Hippocampal formation (tissue), 2 donors: Measurements from ENCODE around the gene PRICKLE2.

ENCODE experiments used
- DNase-seq, 2 donors: peaks; one replicate each; lab custom pipeline; 2025; lab: John Stamatoyannopoulos, UW

The PRICKLE2 gene, protein sequence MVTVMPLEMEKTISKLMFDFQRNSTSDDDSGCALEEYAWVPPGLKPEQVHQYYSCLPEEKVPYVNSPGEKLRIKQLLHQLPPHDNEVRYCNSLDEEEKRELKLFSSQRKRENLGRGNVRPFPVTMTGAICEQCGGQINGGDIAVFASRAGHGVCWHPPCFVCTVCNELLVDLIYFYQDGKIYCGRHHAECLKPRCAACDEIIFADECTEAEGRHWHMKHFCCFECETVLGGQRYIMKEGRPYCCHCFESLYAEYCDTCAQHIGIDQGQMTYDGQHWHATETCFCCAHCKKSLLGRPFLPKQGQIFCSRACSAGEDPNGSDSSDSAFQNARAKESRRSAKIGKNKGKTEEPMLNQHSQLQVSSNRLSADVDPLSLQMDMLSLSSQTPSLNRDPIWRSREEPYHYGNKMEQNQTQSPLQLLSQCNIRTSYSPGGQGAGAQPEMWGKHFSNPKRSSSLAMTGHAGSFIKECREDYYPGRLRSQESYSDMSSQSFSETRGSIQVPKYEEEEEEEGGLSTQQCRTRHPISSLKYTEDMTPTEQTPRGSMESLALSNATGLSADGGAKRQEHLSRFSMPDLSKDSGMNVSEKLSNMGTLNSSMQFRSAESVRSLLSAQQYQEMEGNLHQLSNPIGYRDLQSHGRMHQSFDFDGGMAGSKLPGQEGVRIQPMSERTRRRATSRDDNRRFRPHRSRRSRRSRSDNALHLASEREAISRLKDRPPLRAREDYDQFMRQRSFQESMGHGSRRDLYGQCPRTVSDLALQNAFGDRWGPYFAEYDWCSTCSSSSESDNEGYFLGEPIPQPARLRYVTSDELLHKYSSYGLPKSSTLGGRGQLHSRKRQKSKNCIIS

DNA sequence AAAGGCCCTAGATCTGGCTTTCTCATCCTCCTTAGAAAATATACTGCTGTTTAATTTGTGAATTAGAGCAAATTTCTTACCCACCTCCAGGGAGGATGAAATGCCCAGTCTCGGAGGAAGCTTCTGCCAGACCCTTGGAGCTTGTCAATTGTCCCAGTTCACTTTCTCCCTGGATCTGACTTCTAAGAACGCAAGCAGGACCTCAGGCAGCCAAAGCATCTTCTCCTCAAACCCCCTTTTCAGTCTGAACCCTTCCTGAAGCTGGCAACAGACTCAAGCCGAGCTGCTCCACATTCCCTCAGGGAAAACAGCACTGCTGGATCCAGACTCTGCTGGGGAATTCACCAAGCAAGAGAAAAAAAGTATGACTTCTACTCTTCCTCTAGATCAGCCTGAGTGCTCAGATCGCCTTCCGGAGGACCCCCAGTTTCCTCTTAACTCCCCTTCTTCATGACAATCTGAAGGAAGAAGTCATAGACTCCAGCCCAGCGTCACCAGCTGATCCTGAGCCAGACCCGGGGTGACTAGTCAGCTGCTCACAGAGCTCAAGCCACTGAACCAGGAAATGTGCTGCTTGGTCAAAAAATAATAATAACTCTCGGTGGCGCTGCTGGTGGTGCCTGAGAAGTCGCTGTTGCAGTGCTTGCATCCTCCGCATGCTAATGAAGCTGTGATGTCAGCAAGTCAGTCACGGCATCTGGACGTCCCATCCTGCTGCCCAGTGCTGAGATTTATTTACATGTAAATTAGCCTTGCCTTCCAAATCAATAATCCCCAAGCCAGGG lies at the start of gene PRICKLE2:
PRICKLE2 (minus strand) TSS at position 641 of the 785 bp plus-strand sequence. CDS start 26,539 bp downstream, outside the sequence.
- peak; percentile 73 to 83 for DNase-seq

DNA sequence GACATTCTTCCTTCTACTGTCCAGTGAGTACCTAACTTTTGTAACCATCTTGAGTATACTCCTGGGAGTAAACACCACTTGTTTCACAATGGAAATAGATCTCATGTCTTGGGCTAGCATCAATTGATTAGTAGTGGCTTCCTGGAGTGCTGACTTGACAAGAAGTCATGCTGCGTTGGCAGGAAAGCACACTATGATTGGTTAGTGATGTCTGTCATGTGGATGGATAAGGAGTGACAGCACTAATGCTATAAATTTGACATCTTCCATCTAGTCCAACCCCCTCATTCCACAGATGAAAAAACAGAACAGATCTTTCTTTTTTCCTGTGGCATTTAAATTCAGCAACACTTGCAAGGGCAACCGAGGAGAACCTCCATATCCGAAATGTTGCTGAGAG lies 47.6 kb upstream of the PRICKLE2 start:
- DNase-seq: no peak

DNA sequence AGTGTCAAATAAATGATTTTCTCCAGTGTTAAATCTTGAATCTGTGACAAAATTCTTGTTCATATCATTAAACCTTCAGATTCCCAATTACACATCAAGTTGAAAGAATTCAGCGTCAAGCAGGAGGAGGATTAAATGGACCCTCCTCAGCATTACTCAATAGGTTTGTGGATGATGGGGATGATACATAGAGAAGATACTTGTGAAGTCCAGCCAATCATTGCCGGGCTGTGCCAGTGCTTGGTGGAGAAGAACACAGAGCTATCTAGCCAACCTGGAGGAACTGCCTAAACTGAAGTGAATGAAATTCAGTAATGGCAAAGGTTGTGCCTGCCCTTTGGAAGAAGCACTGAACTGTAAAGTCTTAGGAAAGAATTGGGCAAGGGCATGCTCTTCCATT lies 47.0 kb upstream of the PRICKLE2 start:
- DNase-seq: no peak

DNA sequence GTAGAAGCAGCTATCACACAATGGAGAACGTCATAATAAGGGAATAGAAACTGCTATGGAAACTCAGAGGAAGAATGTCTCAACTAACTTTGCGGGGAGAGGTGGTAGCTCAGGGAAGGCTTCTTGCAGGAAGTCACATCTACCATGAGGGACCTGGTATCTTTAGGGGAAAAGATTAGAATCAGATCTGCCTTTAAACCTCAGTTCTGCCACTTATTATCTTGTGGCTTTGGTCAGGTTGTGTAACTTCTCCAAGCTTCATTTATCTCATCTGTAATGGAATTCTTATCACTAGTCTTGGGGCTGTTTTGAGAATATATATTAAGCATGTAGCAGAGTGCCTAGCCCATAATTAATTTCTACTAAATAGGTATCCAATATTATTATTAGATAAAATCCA lies 46.4 kb upstream of the PRICKLE2 start:
- no peak for DNase-seq

DNA sequence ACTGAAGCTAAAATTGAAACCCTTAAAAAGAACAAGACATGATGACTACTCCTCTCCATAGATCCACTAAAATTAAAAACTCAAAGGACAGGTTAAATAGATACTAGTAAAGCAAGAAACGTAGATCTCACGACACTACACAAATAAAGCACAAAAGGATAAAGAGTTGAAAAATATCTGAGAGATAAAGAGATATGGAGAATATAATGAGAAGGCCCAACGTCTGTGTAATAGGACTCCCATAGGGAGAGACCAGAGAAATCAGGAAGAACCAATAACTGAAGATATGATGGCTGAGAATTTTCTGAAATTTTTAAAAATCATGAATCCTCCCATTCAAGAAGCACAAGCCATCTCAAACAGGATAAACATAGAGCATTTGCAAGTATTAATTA lies 45.6 kb upstream of the PRICKLE2 start:
- no peak for DNase-seq

DNA sequence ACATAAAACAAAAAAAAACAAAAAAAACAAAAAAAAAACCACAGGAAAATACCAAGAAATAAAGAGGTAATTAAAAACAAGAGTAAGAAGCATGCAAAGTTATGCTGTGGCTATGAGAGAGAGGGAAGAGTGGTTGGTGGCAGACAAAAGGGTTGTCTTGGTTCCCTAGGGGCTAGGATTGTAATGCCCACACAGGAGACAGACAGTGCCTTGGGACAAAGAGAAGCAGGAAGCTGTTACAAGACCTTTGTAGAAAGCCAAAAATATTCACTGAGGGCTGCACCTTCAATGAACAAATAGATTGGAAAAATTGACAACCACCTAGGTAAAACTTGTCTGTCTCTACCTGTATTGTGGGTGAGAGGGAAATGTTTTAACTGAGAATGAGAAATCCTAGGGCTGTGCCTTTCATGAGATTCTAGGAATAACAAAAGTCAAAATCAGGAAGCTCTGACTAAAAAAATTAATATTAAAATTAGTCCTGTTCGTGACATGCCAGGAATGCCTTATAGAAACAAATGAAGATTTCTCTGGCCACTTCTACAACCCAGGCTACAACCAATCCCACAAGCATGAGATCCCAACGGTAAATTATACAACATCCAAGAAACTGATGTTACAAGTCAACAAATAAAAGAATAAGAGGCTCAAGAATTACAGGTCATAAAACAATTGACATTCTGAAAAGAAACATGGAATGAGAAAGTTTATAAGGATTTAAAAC lies 45.0 kb upstream of the PRICKLE2 start:
- DNase-seq: no peak

DNA sequence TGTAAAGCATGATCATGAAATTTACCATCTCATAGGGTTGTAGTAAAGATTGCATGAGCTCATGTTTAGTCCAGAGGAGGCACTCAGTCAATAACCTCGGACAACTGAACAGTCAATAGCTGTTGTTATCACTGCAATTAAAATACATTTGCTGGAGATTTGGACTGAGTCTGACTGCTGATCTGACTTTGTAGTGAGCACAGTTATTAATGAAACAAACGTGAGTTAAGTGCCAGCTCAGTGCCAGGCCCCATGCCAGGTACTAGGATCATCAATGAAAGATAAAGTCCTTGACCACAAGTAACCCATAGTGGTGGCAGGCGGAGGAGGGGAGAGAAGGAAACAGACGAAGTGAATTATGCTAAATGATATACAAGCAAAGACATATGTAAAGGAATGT lies 43.7 kb upstream of the PRICKLE2 start:
- DNase-seq: no peak

DNA sequence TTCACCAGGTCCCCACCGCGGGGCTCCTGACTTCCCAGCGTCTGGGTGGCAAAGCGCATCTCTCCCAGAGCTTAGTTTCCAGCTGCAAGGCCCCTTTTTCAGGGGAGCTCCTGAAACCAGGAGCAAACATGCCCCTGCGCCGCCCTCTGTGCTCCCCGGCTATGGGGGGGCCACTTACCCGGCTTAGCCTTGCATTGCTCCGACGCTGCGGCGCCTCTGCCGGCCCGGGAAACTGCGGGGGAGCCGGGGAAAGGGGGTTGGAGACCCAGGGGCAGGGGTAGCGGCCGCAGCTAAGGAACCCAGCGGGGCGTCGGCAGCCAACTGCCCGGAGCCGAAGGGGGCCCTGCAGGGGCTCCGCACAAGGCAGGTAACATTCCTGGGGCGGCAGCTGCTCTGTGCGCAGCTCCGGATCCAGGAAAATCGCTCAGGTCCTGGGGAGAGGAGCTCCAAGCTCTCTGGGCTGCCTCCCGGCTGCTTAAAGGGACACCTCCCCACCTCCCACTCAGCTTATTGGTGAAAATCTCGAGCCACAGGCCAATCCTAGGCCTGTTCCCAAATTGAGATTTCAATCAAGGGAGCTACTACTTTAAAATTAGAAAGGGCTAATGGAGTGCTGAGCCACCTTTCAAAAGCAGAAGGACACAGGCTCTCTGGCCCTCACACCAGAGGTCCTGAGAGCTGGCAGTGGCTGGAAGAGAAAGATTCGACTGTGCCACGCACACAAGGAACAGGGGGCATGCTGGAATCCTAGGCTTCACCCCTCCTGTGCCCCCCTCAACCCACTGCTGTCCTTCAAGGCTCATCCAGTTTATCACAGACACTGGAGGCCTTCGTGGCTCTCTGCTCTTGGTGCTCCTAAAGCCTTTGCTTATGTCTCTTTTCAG lies 42.7 kb upstream of the PRICKLE2 start:
- DNase-seq: peak; percentile 52 to 55

DNA sequence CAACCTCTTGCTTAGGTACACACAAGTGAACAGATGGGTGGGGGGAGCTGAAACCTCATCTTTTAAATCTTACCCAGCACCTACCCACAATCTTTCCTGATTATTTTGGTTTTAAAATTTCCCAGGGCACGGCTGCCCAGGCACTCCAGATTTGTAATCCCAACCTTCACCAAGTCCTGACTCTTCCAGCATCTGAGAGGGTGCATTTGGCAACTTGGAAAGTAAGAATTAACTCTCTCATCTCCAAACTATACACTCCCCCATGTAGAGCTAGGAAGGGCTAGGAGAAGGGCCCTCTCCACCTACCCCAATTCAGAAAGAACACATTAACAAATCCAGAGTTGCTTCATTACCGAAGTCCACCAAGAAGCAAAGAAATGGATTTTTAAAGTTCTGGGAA lies 41.7 kb upstream of the PRICKLE2 start:
- DNase-seq: no peak

DNA sequence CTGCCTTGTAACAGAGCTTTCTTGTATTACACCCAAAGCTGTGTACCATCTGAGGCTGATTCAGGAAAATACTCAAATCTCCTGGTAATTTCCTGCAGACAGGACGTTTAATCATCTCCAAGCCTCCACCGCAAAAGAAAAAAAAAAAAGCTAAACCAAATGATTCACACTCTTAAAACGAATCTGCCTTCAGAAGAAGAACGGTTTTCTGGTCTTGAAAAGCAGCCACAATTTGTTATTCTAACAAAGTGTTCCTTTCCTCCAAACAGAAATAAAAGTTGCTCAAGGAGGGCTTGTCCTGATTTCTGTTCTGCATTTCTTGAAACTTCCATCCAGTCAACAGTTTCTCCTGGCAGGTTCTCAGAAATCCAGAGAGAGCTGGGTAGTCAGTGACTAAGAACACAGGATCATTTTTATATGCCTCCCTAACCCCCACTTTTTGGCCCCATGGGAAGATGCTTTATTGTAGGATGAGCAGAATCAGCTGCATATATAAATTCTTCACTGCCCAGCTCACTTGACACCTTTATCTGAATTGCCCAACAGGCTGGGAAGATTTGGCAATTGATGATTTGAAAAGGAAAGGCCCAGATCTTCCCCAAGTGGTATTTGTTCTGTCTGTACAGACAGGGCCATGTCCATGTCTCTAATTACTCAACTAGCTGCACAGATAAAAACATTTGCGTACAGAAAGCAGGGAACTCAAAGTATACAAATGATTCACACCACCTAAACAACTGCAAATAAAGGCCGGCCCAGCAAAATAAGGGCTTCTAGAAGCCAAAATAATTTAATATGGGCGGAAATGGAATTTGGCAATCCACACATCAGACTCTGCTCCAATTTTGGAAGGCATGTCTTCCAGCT lies 41.0 kb upstream of the PRICKLE2 start:
- peak in 1 of 2 donors; percentile 31 for DNase-seq

DNA sequence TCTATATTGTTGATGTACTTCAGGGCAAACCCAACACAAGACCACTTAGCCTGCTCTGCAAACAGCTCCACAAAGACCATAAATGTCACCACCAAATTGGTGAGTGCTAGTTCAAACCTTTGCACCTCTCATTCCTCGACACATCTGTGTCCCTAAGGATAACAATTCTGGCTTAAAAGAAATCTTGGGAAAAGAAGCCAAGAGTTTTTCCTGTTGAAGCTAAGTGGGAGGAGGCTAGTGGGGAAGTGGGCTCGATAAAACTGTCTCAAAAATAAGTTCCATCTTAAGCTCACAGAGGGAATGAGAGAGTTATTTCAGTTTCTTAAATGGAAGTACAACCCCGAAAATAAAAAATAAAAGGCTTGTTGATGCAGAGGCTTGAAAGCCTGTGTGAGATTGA lies 40.4 kb upstream of the PRICKLE2 start:
- DNase-seq: no peak

DNA sequence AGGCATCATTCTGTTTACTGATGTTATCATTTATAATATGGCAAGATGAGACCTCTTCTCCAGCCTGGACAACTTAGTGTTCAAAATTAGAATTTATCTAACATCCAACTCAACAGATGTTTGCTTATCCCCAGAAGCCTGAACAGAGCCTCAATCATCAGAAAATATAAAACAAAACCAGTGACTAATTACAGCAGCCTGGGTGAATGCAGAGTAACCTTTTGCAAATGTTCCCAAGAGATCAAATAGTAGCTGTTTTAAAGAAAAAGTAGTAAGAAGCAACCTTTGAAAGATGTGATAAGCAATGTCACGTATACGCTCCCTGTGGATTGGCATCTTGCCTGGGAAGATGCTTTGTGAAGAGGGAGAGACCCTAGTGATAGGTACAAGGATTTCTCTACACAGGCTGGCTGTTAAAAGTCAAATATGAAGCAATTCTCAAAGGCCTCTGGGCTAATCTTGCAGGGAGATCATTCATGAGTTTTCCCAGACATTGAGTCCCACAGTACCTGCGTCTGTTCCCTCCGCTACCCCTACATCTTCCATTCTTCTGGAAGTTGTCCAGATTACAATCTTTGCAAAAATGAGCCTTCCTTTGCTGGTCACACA lies 39.3 kb upstream of the PRICKLE2 start:
- DNase-seq: no peak

DNA sequence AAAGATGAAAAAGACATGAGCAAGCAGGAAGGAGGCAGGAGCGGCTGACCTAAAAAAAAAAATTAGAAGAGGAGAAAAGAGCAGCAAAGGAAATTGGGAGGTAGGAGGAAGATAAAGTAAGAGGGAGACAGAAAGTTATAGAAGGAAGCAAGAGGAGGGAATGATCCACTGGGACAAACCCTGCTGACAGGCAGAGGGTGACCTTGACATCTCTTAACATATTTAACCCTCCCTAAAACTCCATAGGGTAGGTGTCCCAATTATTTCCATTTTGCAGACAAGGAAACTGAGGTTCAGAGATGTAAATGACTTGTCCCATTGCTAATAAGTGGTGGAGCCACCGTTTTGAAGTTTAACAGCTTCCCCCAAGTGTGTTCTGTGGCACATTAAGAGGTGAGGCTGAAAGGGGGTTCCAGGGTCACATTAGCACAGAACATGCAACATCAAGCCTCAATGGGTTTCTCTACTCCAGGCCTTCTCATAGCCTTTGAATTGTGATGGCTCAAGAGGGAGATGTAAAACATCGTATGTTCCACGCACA lies 37.4 kb upstream of the PRICKLE2 start:
- no peak for DNase-seq

DNA sequence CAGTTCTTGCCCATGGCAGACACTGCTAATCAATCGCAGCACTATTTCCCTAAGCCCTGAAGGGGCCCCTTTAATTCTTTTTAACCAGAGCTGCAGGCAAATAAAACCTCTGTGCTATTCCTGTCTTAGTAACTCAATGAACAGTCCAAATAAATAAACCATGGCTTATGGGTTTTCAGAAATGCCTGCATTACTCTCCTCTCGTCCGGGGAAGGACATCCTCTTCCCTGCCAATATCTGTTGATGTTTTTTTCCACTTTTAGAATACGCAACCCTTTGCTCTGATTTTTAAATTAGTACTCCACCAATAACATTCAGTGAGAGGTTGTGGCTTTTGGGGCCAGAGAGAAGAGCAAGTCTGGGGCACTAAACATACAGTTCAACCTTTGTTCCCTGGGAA lies 35.2 kb upstream of the PRICKLE2 start:
- no peak for DNase-seq

DNA sequence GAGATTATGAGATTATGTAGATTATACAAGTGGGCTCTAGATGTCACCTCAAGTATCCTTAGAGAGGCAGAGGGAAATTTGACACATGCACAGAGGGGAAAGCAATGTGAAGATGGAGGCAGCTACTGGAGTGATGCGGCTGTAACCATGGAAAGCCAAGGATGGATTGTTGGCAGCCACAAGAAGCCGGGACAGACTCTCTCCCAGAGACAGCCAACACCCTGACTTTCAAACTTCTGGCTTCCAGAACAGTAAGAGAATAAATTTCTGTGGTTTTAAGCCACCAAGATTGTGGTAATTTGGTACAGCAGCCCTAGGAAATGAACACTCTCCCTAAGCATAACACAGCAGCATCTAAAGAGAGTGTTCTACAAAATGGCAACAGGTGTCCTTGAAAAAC lies 34.4 kb upstream of the PRICKLE2 start:
- no peak for DNase-seq

DNA sequence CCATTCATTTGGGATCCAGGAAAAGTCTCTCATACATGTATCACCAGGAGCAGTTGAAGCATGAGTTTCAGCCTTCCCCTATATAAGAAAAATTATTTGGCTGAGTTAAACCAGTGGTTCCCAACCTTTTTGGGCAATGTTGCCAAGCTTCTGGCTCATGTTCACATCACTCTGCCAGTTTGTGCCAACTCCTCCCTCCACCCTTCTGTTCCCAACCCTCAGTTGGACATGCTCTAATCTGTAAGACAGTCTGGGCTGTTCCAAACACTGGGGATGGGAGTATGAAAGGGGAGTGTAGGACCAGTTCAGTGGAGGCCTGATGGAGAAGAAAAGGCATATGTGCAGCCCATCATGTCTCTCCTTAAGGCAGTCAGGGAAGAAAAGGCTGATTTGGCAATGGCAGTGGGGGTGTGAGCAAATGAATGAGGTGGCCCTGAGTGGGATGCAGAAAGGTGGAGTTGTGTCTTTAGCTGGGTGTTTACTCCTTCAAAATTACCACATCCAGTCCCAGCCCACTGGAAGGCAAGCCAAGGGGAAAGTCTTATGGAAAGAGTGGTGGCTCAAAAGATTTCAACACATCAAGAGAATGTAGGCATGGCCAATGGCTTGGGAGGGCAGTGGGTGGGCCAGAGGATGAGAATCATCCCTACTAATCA lies 32.0 kb upstream of the PRICKLE2 start:
- DNase-seq: no peak

DNA sequence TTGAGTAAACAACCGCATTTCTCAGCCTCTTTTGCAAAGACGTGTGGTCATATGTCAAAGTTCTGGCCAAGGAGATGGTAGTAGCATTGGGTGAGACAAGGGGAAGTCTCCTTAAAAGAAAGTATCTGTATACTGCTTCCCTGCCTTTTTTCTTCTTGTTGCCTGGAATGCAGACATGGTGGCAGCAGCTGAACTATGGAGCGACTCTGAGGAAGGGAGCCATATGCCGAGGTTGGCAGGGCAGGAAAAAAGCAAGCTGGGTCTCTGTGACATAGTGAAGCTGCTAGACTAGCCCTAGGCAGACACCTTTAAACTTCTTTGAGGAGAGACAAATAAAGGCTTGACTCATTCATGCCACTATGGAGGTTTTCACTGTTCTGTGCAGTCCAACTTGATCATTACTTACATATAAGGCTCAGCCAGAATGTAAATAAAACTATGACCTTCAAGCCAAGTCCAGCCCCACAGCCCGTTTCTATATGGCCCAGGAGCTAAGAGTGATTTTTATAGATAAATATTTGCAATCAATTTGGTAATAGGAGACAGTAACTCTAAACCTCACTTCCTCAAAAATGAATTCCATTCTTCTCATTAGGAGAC lies 30.6 kb upstream of the PRICKLE2 start:
- no peak for DNase-seq

DNA sequence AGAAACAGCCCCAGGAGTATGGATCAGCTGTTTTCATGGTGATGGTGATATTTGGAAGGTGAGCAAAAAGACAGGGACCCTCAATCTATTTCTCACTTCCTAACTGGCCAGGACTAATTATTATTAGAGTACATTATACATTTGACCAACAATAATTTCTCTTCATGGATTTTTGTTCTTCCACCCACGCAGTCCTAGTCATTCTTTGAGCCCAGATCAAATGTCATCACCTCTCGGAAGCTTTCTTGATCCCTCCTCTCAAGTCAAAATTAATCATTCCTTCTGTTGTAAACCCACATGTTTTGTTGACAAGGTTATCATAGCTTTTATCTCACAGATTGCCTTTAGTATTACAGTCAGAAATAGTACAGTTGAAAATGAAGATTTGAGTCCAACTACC lies 29.2 kb upstream of the PRICKLE2 start:
- DNase-seq: no peak
